GM23248 (cell line): ENCODE data around the gene DCST2.

Experiments used
- EZH2 ChIP-seq: fragments of 200-600 bp; sonication (generic); IDR thresholded peaks from 2 replicates; pipeline ENCODE4 v1.6.1; 2018; ENCODE audit warnings: antibody characterized with exemption, mild to moderate bottlenecking; ENCODE audit not compliant: insufficient read depth, poor library complexity, severe bottlenecking
- EZH2phosphoT487 ChIP-seq: fragments of 200-600 bp; sonication (generic); IDR thresholded peaks from 2 replicates; pipeline ENCODE4 v1.6.1; 2018; ENCODE audit warnings: antibody characterized with exemption, moderate library complexity, mild to moderate bottlenecking, low read depth; ENCODE audit not compliant: insufficient read depth

GRCh38 chr1:155019377-155020245 lies 14.0 kb downstream of the DCST2 start:
- TF ChIP-seq EZH2 (no peak), EZH2phosphoT487 (no peak)
